MCF 10A (cell line): Measurements from ENCODE around the gene FBLIM1. TPM values are rescaled to one million over a fixed set of nuclear protein-coding genes. Genes with fewer than 3 reads are reported as not detected.

Experiments used
- BruUV-seq: library from RNA; stranded (reverse); fragments of 400-500 nt; replicated peaks from 2 replicates; lab custom pipeline; 2021; lab: Mats Ljungman, UMichigan
- CTCF ChIA-PET: fragments of 300-600 bp; sonication (Branson Sonifier 250); formaldehyde crosslinking; extraction: SDS; loops from one replicate; lab custom pipeline; 2021; ENCODE audit warnings: antibody characterized with exemption, inconsistent platforms; lab: Yijun Ruan, JAX
- POLR2A ChIA-PET: fragments of 300-600, 350-650 bp; sonication (Branson Sonifier 250); formaldehyde crosslinking; extraction: SDS; loops from one replicate; lab custom pipeline; 2020; ENCODE audit warnings: antibody characterized with exemption, inconsistent platforms; lab: Yijun Ruan, JAX
- DNase-seq: peaks from one replicate; pipeline ENCODE4 v3.0.0-alpha.2; 2018; ENCODE audit not compliant: unreplicated experiment
- H3K27ac Mint-ChIP-seq: one replicate; pipeline ENCODE4 v1.8.0; 2022; ENCODE audit warnings: mild to moderate bottlenecking, low read depth, mixed read lengths; ENCODE audit not compliant: unreplicated experiment
- H3K27me3 Mint-ChIP-seq: one replicate; pipeline ENCODE4 v1.8.0; 2022; ENCODE audit warnings: mixed read lengths; ENCODE audit not compliant: insufficient read depth, unreplicated experiment
- H3K36me3 Mint-ChIP-seq: one replicate; pipeline ENCODE4 v1.8.0; 2022; ENCODE audit warnings: mild to moderate bottlenecking, moderate library complexity, mixed read lengths; ENCODE audit not compliant: insufficient read depth, unreplicated experiment
- H3K4me1 Mint-ChIP-seq: one replicate; pipeline ENCODE4 v1.8.0; 2022; ENCODE audit warnings: mixed read lengths; ENCODE audit not compliant: insufficient read depth, unreplicated experiment
- H3K4me3 Mint-ChIP-seq: one replicate; pipeline ENCODE4 v1.8.0; 2022; ENCODE audit warnings: mild to moderate bottlenecking, moderate library complexity, mixed read lengths; ENCODE audit not compliant: unreplicated experiment
- H3K9me3 Mint-ChIP-seq: one replicate; pipeline ENCODE4 v1.8.0; 2022; ENCODE audit warnings: mixed read lengths; ENCODE audit not compliant: unreplicated experiment
- CTCF ChIP-seq: fragments of 200-600 bp; IDR thresholded peaks from one replicate; pipeline ENCODE4 v1.8.0; 2022; ENCODE audit warnings: antibody characterized with exemption, mild to moderate bottlenecking; ENCODE audit not compliant: unreplicated experiment
- intact Hi-C: fragments of 100-400 bp; cut with micrococcal nuclease; formaldehyde crosslinking; loops from 2 replicates; pipeline ENCODE4 v1.14.1; 2022
- total RNA-seq: library from RNA; stranded (reverse); gene quantifications from 2 replicates; pipeline ENCODE4 v1.2.3, GENCODE V29; 2022

The FBLIM1 gene
- total RNA-seq, 1 experiment from 2014 or later: 101 TPM

- no peak for TF ChIP-seq CTCF
- Mint-ChIP-seq H3K27ac (peak overlapping the region; percentile 91), H3K4me1 (peaks cover 65% of the 10 kb centered on the region), H3K27me3 (no peaks in the 10 kb centered on the region), H3K4me3 (peak overlapping the region; percentile 63), H3K36me3 (peaks cover 7% of the 10 kb centered on the region), H3K9me3 (no peaks in the 10 kb centered on the region)
- ChIA-PET POLR2A (interaction anchor here (0.5 to 7.0 kb wide), 31 partner anchors 9 to 188 kb away, joined by 3 to 88 read pairs (median 4); partner anchors contain the start of genes DDI2, FBLIM1, SPEN and UQCRHL), CTCF (interaction anchor here (0.7 to 1.6 kb wide), 3 partner anchors 16 to 48 kb away, joined by 3 to 8 read pairs (median 6); partner anchors contain the start of gene SPEN)
- BruUV-seq: TSS peak; percentile 27
- peak; percentile 98 for DNase-seq
- intact Hi-C loops: loop anchor here (5.0 kb wide), 1 partner anchor 48 kb away; the partner anchor contains the start of gene SPEN
These were observed 40.6 kb downstream of the FBLIM1 start for GRCh38 chr1:15799004-15799867.

- Mint-ChIP-seq H3K27ac (peak overlapping the region; percentile 91), H3K4me3 (peak overlapping the region; percentile 63), H3K4me1 (peaks cover 60% of the 10 kb centered on the region), H3K9me3 (no peaks in the 10 kb centered on the region), H3K27me3 (no peaks in the 10 kb centered on the region), H3K36me3 (peaks cover 7% of the 10 kb centered on the region)
- no peak for TF ChIP-seq CTCF
- DNase-seq: peak; percentile 96
- intact Hi-C loops: loop anchor here (2.0 to 5.0 kb wide), 2 partner anchors 35 to 47 kb away; partner anchors contain the start of gene SPEN
- CTCF ChIA-PET: interaction anchor here (0.6 to 1.6 kb wide), 6 partner anchors 9 to 465 kb away, joined by 3 to 8 read pairs (median 4); partner anchors contain the start of gene SPEN
- no TSS peak for BruUV-seq
- POLR2A ChIA-PET: interaction anchor here (0.6 to 7.0 kb wide), 26 partner anchors 10 to 356 kb away, joined by 3 to 88 read pairs (median 6); partner anchors contain the start of genes DDI2, EPHA2, FBLIM1 and SPEN
These were observed 41.6 kb downstream of the FBLIM1 start for GRCh38 chr1:15799928-15800835.

- Mint-ChIP-seq H3K27ac (no peak overlapping the region), H3K27me3 (no peaks in the 10 kb centered on the region), H3K4me1 (peaks cover 44% of the 10 kb centered on the region), H3K9me3 (no peaks in the 10 kb centered on the region), H3K36me3 (peaks cover 6% of the 10 kb centered on the region), H3K4me3 (no peak overlapping the region)
- no peak for TF ChIP-seq CTCF
- intact Hi-C loops: no loop called here
- DNase-seq: peak; percentile 46
- CTCF ChIA-PET: interaction anchor here (0.6 to 5.1 kb wide), 5 partner anchors 11 to 125 kb away, joined by 3 to 31 read pairs (median 4); no protein-coding TSS in a partner anchor
- no TSS peak for BruUV-seq
- POLR2A ChIA-PET: interaction anchor here (0.6 to 3.8 kb wide), 7 partner anchors 13 to 150 kb away, joined by 3 to 75 read pairs (median 3); partner anchors contain the start of gene SPEN
These were observed 43.8 kb downstream of the FBLIM1 start for GRCh38 chr1:15802234-15802965.
